ENCODE data around the gene ZNF592.
"Not testable (repeated sequence)": the region's sequence is repeated elsewhere in the genome, so short reads cannot be mapped to it uniquely, and the experiment has no call there.

The ZNF592 gene

DNA sequence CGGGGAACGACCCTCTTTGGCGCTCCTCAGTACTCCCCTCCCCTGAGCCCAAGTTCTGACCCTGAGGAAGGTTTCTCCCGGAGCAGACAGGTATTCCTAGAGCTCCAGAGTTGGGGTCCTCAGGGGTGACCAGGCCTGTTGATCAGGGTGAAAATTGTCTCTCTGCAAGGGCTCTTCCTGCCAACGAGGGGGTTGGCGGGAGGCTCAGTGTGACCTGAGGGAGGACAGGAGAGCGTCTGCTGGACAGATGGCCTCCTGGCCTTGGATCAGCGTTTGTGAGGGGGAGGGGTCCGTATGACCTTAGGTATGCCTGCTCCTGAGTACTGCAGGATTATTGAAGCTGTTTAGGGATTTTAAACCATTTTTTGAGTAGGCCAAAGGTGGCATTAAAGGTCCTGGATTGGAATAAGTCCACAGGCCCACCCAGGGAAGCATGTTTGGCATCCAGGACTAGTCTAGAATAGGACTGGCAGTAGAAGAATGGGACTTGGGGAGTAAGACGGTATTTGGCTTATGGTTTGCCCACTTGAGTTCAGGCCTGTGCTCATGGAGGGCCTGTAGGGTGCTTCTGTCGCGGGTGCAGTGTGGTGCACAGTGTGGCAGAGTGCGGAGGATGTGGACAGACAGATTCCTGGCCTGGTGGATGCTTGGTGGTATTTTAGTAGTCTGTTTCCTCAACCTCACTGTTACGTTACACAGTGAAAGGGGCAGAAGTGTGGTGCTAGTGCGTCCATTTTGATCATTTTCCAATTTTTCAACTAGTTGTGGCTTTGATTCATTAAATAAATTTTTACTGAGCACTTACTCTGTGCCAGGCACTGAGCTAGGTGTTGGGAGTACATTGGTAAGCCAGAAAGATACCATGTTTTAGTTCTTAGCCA lies 959 bp downstream of the ZNF592 start:
- DNase-seq (ENCODE audit: low read depth), result peak; percentile 24

- DNase-seq (ENCODE audit: low read depth), result no peak
These were observed 2.2 kb downstream of the ZNF592 start for GRCh38 chr15:84750583-84751092.

DNA sequence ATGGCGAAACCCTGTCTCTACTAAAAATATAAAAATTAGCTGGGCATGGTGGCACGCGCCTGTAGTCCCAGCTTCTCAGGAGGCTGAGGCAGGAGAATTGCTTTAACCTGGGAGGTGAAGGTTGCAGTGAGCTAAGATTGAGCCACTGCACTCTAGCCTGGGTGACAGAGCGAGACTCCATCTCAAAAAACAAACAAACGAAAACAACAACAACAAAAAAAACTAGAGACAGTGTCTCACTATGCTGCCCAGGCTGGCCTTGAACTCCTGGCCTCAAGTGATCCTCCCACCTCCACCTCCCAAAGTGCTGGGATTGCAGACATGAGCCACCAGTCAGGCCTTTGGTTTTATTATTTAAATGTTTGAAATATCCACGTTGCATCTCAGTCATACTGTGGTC lies 3.3 kb downstream of the ZNF592 start:
- DNase-seq (ENCODE audit: low read depth), result not testable (repeated sequence)

- no peak for DNase-seq (ENCODE audit: low read depth)
These were observed 3.8 kb downstream of the ZNF592 start for GRCh38 chr15:84752195-84752594.

GRCh38 chr15:84752700-84753099 lies 4.3 kb downstream of the ZNF592 start:
- DNase-seq (ENCODE audit: low read depth), result peak; percentile 38

DNA sequence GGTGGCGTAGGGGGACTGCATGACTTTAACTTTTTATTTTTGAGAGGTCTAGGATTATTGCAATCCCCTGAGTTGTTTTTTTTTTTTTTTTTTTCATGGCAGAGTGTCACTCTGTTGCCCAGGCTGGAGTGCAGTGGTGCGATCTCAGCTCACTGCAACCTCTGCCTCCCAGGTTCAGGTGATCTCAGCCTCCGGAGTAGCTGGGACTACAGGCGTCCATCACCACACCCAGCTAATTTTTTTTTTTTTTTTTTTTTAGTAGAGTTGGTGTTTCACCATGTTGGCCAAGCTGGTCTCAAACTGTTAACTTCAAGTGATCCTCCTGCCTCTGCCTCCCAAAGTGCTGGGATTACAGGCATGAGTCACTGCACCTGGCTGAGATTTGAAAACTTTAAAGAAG lies 6.5 kb downstream of the ZNF592 start:
- not testable (repeated sequence) for DNase-seq (ENCODE audit: low read depth)

GRCh38 chr15:84755736-84756527 lies 7.5 kb downstream of the ZNF592 start:
- DNase-seq (ENCODE audit: low read depth), result no peak

GRCh38 chr15:84759018-84759417 lies 10.6 kb downstream of the ZNF592 start:
- DNase-seq (ENCODE audit: low read depth), result no peak

DNA sequence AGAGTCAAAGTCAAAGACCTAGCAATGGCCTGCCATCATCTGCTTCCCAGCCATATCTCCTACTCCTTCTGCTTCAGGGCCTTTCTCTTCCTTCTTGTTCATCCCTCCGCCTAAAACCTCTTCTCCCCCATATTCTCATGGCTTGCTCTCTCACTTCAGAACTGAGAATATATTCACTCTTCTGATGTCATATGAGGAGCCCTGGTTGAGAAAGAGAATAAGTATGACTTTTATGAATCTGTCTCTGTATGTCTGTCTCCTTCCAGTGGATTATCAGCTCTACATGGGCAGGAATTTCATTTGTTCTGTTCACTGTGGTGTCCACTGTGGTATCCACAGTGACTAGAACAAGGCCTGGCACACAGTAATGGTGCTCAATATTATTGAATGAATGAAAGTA lies 11.8 kb downstream of the ZNF592 start:
- no peak for DNase-seq (ENCODE audit: low read depth)

GRCh38 chr15:84761607-84762131 lies 13.3 kb downstream of the ZNF592 start:
- no peak for DNase-seq (ENCODE audit: low read depth)

GRCh38 chr15:84762840-84763572 lies 14.6 kb downstream of the ZNF592 start:
- DNase-seq (ENCODE audit: low read depth), result peak; percentile 23

DNA sequence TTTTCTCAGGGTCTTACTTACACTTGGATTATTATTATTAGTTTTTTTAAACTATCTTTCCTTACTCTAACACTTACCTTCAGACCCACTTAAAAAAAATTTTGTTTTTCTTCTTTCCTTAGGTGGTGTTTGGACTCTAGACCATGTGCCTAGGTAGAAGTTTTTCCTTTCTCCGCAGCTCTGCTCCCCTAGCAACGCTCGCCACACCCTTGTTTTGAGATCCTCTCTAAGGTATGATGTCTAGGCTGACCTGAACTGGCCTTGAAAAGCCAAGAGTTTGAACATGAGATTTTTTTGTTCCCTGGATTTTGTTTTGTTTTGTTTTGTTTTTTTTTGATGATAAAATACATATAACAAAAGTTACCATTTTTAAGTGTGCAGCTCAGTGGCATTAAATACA lies 16.2 kb downstream of the ZNF592 start:
- no peak for DNase-seq (ENCODE audit: low read depth)

GRCh38 chr15:84764989-84765388 lies 16.6 kb downstream of the ZNF592 start:
- DNase-seq (ENCODE audit: low read depth), result no peak

DNA sequence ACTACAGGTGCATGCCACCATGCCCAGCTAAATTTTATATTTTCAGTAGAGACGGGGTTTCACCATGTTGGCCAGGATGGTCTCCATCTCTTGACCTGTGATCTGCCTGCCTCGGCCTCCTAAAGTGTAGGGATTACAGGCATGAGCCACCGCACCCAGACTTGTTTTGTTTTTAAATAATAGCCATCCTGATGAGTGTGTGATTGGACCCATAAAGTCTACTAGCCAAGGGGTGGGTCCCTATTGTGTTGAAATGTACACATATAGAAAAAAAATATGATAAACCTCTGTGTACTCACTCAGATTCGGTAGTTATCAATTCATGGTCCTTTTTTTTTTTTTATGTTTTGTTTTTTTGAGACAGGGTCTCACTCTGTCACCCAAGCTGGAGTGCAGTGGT lies 17.3 kb downstream of the ZNF592 start:
- DNase-seq (ENCODE audit: low read depth), result no peak

GRCh38 chr15:84766461-84767035 lies 18.2 kb downstream of the ZNF592 start:
- DNase-seq (ENCODE audit: low read depth), result no peak

DNA sequence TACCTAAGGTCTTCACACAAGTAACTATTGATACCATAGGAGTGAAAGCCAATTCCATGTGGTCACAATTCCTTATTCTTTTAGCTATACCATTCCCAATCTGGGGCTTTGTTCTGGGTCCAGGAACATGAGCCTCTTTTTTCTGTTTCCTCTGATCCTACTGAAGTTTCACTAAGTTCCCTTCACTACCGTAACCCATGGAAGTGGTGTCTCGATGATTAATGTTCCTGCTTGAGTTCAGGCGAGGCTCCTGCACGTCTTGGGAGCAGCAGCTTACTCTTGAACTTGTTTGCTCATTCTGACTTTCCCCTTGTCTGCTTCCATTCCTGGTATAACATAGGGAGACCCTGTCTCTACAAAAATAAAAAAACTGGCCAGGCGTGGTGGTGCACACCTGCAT lies 23.6 kb downstream of the ZNF592 start:
- DNase-seq (ENCODE audit: low read depth), result no peak

DNA sequence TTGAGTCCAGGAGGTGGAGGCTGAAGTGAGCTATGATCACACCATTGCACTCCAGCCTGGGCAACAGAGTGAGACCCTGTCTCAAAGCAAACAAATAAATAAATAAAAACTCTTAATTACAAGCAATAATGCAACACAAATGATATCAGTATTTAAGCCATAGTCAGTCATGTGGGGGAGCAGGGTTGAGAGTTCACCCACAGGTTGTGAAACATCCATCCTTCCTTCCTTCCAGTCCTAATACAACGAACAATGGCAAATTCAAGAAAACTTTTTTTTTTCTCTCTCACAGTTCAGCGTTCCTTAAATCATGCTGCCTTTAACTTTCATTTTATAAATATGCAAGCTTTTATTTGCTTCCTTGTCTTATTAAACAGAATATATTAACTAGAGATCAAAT lies 24.1 kb downstream of the ZNF592 start:
- no peak for DNase-seq (ENCODE audit: low read depth)

DNA sequence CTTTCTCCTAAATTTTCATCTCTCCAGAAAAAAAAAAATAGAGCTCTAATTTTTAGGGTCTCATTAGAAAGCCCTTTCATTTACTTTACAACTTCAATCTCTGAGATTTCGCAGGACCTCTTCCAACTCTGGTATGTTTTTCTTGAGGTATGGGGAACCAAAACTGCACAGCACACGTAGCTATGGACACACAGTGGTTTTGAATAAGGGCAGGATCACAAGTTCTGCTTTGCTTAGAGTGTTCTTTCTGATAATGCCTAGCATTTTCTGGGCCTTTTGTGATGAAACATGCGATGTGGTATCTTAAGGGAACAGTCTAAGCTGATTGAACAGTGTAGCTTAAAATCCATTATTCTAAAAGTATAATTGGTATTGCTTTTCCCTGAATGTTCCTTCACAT lies 25.3 kb downstream of the ZNF592 start:
- no peak for DNase-seq (ENCODE audit: low read depth)

GRCh38 chr15:84775867-84776449 lies 27.6 kb downstream of the ZNF592 start:
- DNase-seq (ENCODE audit: low read depth), result no peak

DNA sequence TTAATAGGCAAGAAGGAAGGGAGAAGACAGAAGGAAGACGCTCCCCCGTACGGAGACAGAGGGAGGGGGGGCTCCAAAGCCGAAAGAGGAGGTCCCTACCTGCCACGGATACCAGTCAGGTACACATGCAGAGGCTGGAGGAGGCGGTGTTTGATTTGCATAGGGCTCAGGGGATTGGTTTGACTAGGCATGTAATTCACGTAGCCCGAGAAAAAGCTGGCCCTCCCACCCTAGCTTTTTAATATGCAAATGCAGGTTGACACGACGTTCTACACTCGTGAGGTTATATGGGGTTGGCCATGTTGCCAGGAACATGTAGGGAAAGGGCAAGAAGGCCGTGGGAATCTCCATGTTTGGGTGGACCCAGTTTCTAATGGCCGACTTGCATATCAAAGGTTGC lies 29.8 kb downstream of the ZNF592 start:
- no peak for DNase-seq (ENCODE audit: low read depth)

DNA sequence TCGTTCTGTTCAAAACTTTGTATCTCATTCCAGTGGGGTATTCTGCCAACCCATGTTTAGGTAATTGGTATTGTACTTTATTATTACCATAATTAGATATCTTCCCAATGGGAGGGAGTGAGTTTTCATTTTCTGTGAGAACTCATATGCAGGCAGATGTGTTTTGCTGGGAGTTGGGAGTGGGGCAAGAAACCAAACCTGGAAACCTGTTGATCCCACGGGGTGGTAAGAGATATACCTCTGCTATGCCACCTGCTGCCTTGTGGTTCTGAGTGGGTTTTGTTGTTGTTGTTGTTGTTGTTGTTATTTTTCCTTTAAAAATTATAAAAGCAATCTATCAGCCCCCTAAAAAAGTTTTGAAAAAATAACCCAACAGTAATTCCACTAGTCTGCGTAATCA lies 32.1 kb downstream of the ZNF592 start:
- DNase-seq (ENCODE audit: low read depth), result no peak

Data from fibroblast of gingiva (primary cell).